DND-41 (cell line): ENCODE data around the gene LFNG.

Experiments used
- ATAC-seq: fragments of 200-7000 bp; cut with Tn5 transposase; 3 replicates; pipeline ENCODE4 v1.9.1; 2021; ENCODE audit warnings: low read depth; ENCODE audit not compliant: insufficient read depth
- DNase-seq: peaks from one replicate; pipeline ENCODE4 v3.0.0-alpha.2; 2020
- H2AFZ ChIP-seq: 2 replicates; pipeline ENCODE4 v1.6.0; 2012; ENCODE audit warnings: low read depth, low read length
- H3K27ac ChIP-seq: 2 replicates; pipeline ENCODE4 v1.5.1; 2012; ENCODE audit warnings: low read length, inconsistent platforms
- H3K27me3 ChIP-seq: fragments of 200-600 bp; sonication (generic); 2 replicates; pipeline ENCODE4 v1.6.0; 2012; ENCODE audit warnings: low read length, mild to moderate bottlenecking, inconsistent platforms; ENCODE audit not compliant: insufficient read depth, poor library complexity
- H3K36me3 ChIP-seq: 2 replicates; pipeline ENCODE4 v1.5.1; 2012; ENCODE audit warnings: low read length, inconsistent platforms; ENCODE audit not compliant: insufficient read depth
- H3K4me1 ChIP-seq: 2 replicates; pipeline ENCODE4 v1.5.1; 2012; ENCODE audit warnings: mild to moderate bottlenecking, low read length; ENCODE audit not compliant: insufficient read depth
- H3K4me2 ChIP-seq: 2 replicates; pipeline ENCODE4 v1.6.0; 2012; ENCODE audit warnings: mild to moderate bottlenecking, moderate library complexity, low read length, inconsistent platforms; ENCODE audit not compliant: insufficient read depth
- H3K4me3 ChIP-seq, 2 experiments: fragments of 200-600 bp in 1 of 2; shearing (Covaris generic) in 1 of 2; 2 replicates each; pipeline ENCODE4 v1.5.1; 2012 to 2016; ENCODE audit warnings: inconsistent platforms in 2 of 2, low read length in 2 of 2, mild to moderate bottlenecking in 2 of 2, low read depth in 1 of 2, moderate library complexity in 1 of 2
- H3K79me2 ChIP-seq: 2 replicates; pipeline ENCODE4 v1.6.0; 2012; ENCODE audit warnings: low read length, inconsistent platforms; ENCODE audit not compliant: insufficient read depth
- H3K9ac ChIP-seq: 2 replicates; pipeline ENCODE4 v1.6.0; 2012; ENCODE audit warnings: low read depth, mild to moderate bottlenecking, inconsistent platforms, low read length, moderate library complexity
- H3K9me3 ChIP-seq: 2 replicates; pipeline ENCODE4 v1.5.1; 2012; ENCODE audit warnings: low read length, moderate library complexity, mild to moderate bottlenecking, inconsistent platforms; ENCODE audit not compliant: insufficient read depth, severe bottlenecking
- H4K20me1 ChIP-seq: 2 replicates; pipeline ENCODE4 v1.6.0; 2012; ENCODE audit warnings: low read length; ENCODE audit not compliant: insufficient read depth
- CTCF ChIP-seq: IDR thresholded peaks from 2 replicates; pipeline ENCODE4 v1.5.1; 2012; ENCODE audit warnings: borderline replicate concordance, low read length, moderate library complexity, mild to moderate bottlenecking; ENCODE audit not compliant: poor library complexity, severe bottlenecking; ENCODE audit errors: extremely low read depth
- EZH2 ChIP-seq: IDR thresholded peaks from 3 replicates; pipeline ENCODE4 v1.6.1; 2012; ENCODE audit warnings: borderline replicate concordance, low read depth, mild to moderate bottlenecking, moderate library complexity, low read length, inconsistent platforms; ENCODE audit not compliant: severe bottlenecking

The LFNG gene

DNA sequence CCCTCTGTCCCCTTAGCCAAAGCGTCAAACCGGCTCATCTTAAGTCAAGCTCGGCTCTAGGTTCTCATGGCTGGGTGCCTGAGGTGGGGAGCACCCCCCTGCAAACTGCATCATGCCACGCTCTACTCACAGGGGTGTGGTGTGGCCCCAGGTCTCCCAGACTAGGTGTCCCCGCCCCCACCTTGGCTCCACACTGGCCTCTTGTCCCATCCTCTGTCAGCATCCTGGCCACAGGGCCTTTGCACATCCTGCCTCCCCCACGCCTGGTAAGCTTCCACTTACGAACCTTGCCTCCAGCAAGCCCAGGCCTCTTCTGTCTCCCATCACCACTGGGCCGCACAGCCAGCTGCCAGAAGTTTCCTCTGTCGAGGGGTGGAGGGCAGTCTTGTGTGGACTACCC, 23.2 kb upstream of the LFNG start:
- no peaks in the 10 kb centered on the region; the same call in 1 of the 2 replicates for H4K20me1 ChIP-seq
- H3K79me2 ChIP-seq, result no peaks in the 10 kb centered on the region
- DNase-seq (no peak), ATAC-seq (no peak)
- H3K9me3 ChIP-seq, result no peaks in the 10 kb centered on the region
- H3K4me3 ChIP-seq, result no peak overlapping the region
- H3K4me2 ChIP-seq, result no peak overlapping the region
- no peaks in the 10 kb centered on the region for H3K27me3 ChIP-seq
- H3K9ac ChIP-seq, result no peak overlapping the region
- TF ChIP-seq EZH2, result no peak
- TF ChIP-seq CTCF, result no peak
- no peaks in the 10 kb centered on the region for H3K36me3 ChIP-seq
- no peak overlapping the region for H2AFZ ChIP-seq
- no peaks in the 10 kb centered on the region for H3K4me1 ChIP-seq
- no peak overlapping the region for H3K27ac ChIP-seq

GRCh38 chr7:2497065-2497464, 22.5 kb upstream of the LFNG start:
- H3K79me2 ChIP-seq, result no peaks in the 10 kb centered on the region
- H3K4me2 ChIP-seq, result no peak overlapping the region
- no peaks in the 10 kb centered on the region for H3K4me1 ChIP-seq
- no peak for TF ChIP-seq EZH2
- TF ChIP-seq CTCF, result no peak
- no peaks in the 10 kb centered on the region; the same call in 1 of the 2 replicates for H4K20me1 ChIP-seq
- DNase-seq (no peak), ATAC-seq (no peak)
- no peaks in the 10 kb centered on the region for H3K27me3 ChIP-seq
- H3K36me3 ChIP-seq, result no peaks in the 10 kb centered on the region
- H3K9ac ChIP-seq, result no peak overlapping the region
- H2AFZ ChIP-seq, result no peak overlapping the region
- no peaks in the 10 kb centered on the region for H3K9me3 ChIP-seq
- no peak overlapping the region for H3K27ac ChIP-seq
- no peak overlapping the region for H3K4me3 ChIP-seq

DNA sequence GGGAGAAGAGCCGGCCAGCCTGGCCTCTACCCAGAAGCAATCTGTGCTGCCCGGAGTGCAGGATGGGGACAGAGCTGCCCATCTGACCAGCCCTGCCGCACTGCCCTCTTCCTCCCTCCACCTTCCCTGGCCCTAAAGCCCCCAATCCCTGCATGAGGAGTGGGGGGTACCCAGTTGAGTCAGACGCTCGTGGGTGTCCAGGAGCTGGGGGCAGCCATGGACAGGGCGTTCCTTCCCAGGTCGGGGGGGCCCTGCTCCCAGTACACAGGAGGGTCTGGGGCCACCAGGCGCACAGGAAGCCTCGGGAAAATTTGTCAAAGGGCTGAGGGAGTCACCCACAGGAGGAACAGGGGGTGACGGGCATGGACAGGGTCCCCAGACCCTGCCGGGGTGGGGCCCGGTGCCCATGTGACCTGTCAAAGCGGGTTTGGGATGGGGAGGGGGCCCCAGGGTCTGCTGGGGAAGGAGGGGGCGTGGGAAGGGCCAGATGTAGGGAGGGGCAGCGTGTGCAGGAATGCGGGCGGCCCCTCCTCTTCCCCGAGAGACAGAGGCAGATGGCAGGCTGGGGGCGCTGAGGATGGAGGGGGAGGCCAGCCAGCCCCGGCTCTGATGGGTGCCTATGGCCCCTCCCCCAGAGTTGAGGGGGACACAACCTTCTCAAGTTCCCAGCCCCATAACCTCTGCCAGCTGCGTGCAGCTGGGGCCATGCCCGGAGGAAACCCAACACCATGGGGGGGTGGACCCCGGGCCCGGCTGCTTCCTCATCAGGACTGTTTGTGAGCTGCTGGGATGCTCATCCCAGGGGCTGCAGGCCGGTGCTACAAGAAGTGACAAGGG, 21.9 kb upstream of the LFNG start:
- no peak overlapping the region for H2AFZ ChIP-seq
- TF ChIP-seq EZH2, result no peak
- TF ChIP-seq CTCF, result no peak
- no peaks in the 10 kb centered on the region for H3K9me3 ChIP-seq
- peak; percentile 25; the same call in 1 of the 3 replicates for ATAC-seq
- H3K9ac ChIP-seq, result no peak overlapping the region
- no peaks in the 10 kb centered on the region for H3K79me2 ChIP-seq
- H3K4me2 ChIP-seq, result no peak overlapping the region
- H3K36me3 ChIP-seq, result no peaks in the 10 kb centered on the region
- H3K27ac ChIP-seq, result no peak overlapping the region
- H3K27me3 ChIP-seq, result no peaks in the 10 kb centered on the region
- no peaks in the 10 kb centered on the region for H3K4me1 ChIP-seq
- no peaks in the 10 kb centered on the region; the same call in 1 of the 2 replicates for H4K20me1 ChIP-seq
- H3K4me3 ChIP-seq, result no peak overlapping the region
- DNase-seq, result no peak
